Nephron progenitor cell (in vitro differentiated cells): Measurements from ENCODE around the gene CACNA1A.

Experiments
- DNase-seq: peaks from one replicate; pipeline ENCODE4 v3.0.0; 2021
- H3K27ac Mint-ChIP-seq: 2 replicates; pipeline ENCODE4 v1.8.0; 2021; ENCODE audit warnings: mild to moderate bottlenecking, moderate library complexity, mixed read lengths
- H3K27me3 Mint-ChIP-seq: 2 replicates; pipeline ENCODE4 v1.8.0; 2021; ENCODE audit warnings: mild to moderate bottlenecking, low read depth, mixed read lengths; ENCODE audit not compliant: poor library complexity
- H3K36me3 Mint-ChIP-seq: 2 replicates; pipeline ENCODE4 v1.8.0; 2021; ENCODE audit warnings: low read depth, mixed read lengths
- H3K4me1 Mint-ChIP-seq: 2 replicates; pipeline ENCODE4 v1.8.0; 2021; ENCODE audit warnings: mixed read lengths
- H3K4me3 Mint-ChIP-seq: 2 replicates; pipeline ENCODE4 v1.8.0; 2021; ENCODE audit warnings: mild to moderate bottlenecking, moderate library complexity, mixed read lengths
- H3K9me3 Mint-ChIP-seq: 2 replicates; pipeline ENCODE4 v1.8.0; 2021; ENCODE audit warnings: mild to moderate bottlenecking, moderate library complexity, mixed read lengths
- TF ChIP-seq, protein P1 (sequence below): fragments of 200-600 bp; sonication (generic); IDR thresholded peaks from 2 replicates; pipeline ENCODE4 v1.5.0; 2021; ENCODE audit warnings: antibody characterized with exemption

Gene CACNA1A

DNA sequence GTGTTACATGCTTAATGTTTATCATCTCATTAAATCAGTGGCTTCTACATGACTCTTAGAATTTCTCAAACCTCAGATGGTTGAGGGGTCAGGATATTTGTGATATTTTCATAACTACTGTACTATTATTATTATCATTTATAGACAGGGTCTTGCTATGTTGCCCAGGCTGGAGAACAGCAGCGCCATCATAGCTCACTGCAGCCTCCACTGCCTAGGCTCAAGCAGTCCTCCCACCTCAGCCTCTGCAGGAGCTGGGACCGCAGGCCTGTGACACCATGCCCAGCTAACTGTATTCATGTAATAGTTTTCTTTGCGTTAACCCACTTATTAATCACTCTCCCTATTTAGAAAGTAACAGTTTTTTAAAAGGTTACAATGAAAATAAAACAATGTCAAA is 346.6 kb downstream of the CACNA1A start:
- DNase-seq, result no peak
- Mint-ChIP-seq H3K9me3 (no peaks in the 10 kb centered on the region), H3K27ac (no peak overlapping the region), H3K4me1 (peaks cover 52% of the 10 kb centered on the region), H3K4me3 (no peak overlapping the region), H3K36me3 (no peaks in the 10 kb centered on the region), H3K27me3 (peaks cover under 1% of the 10 kb centered on the region)
- TF ChIP-seq, protein P1, sequence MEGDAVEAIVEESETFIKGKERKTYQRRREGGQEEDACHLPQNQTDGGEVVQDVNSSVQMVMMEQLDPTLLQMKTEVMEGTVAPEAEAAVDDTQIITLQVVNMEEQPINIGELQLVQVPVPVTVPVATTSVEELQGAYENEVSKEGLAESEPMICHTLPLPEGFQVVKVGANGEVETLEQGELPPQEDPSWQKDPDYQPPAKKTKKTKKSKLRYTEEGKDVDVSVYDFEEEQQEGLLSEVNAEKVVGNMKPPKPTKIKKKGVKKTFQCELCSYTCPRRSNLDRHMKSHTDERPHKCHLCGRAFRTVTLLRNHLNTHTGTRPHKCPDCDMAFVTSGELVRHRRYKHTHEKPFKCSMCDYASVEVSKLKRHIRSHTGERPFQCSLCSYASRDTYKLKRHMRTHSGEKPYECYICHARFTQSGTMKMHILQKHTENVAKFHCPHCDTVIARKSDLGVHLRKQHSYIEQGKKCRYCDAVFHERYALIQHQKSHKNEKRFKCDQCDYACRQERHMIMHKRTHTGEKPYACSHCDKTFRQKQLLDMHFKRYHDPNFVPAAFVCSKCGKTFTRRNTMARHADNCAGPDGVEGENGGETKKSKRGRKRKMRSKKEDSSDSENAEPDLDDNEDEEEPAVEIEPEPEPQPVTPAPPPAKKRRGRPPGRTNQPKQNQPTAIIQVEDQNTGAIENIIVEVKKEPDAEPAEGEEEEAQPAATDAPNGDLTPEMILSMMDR, result no peak
